PC-3 (cell line): ENCODE measurements around the gene ANKS1A. TPM values are rescaled to one million over a fixed set of nuclear protein-coding genes. Genes with fewer than 3 reads are reported as not detected.

ENCODE experiments used
- ATAC-seq: fragments of 200-7000 bp; cut with Tn5 transposase; 2 replicates; pipeline ENCODE4 v1.9.1; 2020; ENCODE audit warnings: mild to moderate bottlenecking, moderate library complexity
- BruUV-seq: library from RNA; stranded (reverse); fragments of 400-500 nt; replicated peaks from 2 replicates; lab custom pipeline; 2021; lab: Mats Ljungman, UMichigan
- CTCF ChIA-PET: fragments of 300-600 bp; sonication (Branson Sonifier 250); formaldehyde crosslinking; loops from one replicate; lab custom pipeline; 2022; ENCODE audit warnings: antibody characterized with exemption; lab: Charles Lee
- POLR2A ChIA-PET: fragments of 300-600 bp; sonication (Branson Sonifier 250); formaldehyde crosslinking; loops from one replicate; lab custom pipeline; 2022; ENCODE audit warnings: antibody characterized with exemption; ENCODE audit not compliant: unreplicated experiment; lab: Charles Lee
- DNase-seq: peaks from one replicate; pipeline ENCODE4 v3.0.0-alpha.2; 2015
- H2AFZ ChIP-seq: fragments of 300-600 bp; sonication (generic); 2 replicates; pipeline ENCODE4 v1.6.0; 2016; ENCODE audit warnings: antibody characterized with exemption, low read length
- H3F3A ChIP-seq: fragments of 300-600 bp; sonication (generic); one replicate; pipeline ENCODE4 v1.6.0; 2017; ENCODE audit warnings: antibody characterized with exemption, low read length, control low read depth, mild to moderate bottlenecking; ENCODE audit not compliant: unreplicated experiment
- H3K27ac ChIP-seq: fragments of 300-600 bp; sonication (generic); 2 replicates; pipeline ENCODE4 v1.5.1; 2016; ENCODE audit warnings: mild to moderate bottlenecking, low read length
- H3K27me3 ChIP-seq: fragments of 300-600 bp; sonication (generic); 2 replicates; pipeline ENCODE4 v1.6.1; 2016; ENCODE audit warnings: low read length, mixed read lengths
- H3K36me3 ChIP-seq: fragments of 300-600 bp; sonication (generic); 2 replicates; pipeline ENCODE4 v1.6.1; 2016; ENCODE audit warnings: low read depth, mixed run types, low read length, mixed read lengths
- H3K4me1 ChIP-seq: fragments of 300-600 bp; sonication (generic); 2 replicates; pipeline ENCODE4 v1.5.1; 2016; ENCODE audit warnings: low read length; ENCODE audit not compliant: insufficient read depth
- H3K4me2 ChIP-seq: fragments of 300-600 bp; sonication (generic); 2 replicates; pipeline ENCODE4 v1.6.0; 2016; ENCODE audit warnings: low read length
- H3K4me3 ChIP-seq: fragments of 300-600 bp; sonication (generic); 2 replicates; pipeline ENCODE4 v1.5.1; 2016; ENCODE audit warnings: mild to moderate bottlenecking, low read length, mixed read lengths
- H3K79me2 ChIP-seq: fragments of 300-600 bp; sonication (generic); 2 replicates; pipeline ENCODE4 v1.6.1; 2017; ENCODE audit warnings: low read length, mixed read lengths
- H3K9ac ChIP-seq: fragments of 300-600 bp; sonication (generic); 2 replicates; pipeline ENCODE4 v1.6.0; 2016; ENCODE audit warnings: mild to moderate bottlenecking, low read length
- H3K9me2 ChIP-seq: fragments of 300-600 bp; sonication (generic); replicated peaks from 2 replicates; pipeline ENCODE4 v1.6.1; 2016; ENCODE audit warnings: mixed run types, low read length, mixed read lengths
- H3K9me3 ChIP-seq: fragments of 300-600 bp; sonication (generic); 2 replicates; pipeline ENCODE4 v1.6.1; 2016; ENCODE audit warnings: low read length, mixed read lengths
- H4K20me1 ChIP-seq: fragments of 300-600 bp; sonication (generic); 2 replicates; pipeline ENCODE4 v1.6.1; 2016; ENCODE audit warnings: low read length, mixed read lengths
- CTCF ChIP-seq: fragments of 300-600 bp; sonication (generic); conservative IDR thresholded peaks from 2 replicates; pipeline ENCODE4 v1.5.1; 2017; ENCODE audit warnings: antibody characterized with exemption, low read depth, mild to moderate bottlenecking, low read length
- EZH2 ChIP-seq: fragments of 300-600 bp; sonication (generic); IDR thresholded peaks from one replicate; pipeline ENCODE4 v1.6.1; 2017; ENCODE audit warnings: antibody characterized with exemption, mild to moderate bottlenecking, low read length; ENCODE audit not compliant: unreplicated experiment
- EZH2phosphoT487 ChIP-seq: fragments of 300-600 bp; sonication (generic); IDR thresholded peaks from 2 replicates; pipeline ENCODE4 v1.6.1; 2018; ENCODE audit warnings: mild to moderate bottlenecking, antibody characterized with exemption, low read length, borderline replicate concordance
- intact Hi-C: fragments of 100-400 bp; cut with micrococcal nuclease; formaldehyde crosslinking; loops from 2 replicates; pipeline ENCODE4 v1.9.0; 2023
- total RNA-seq: library from RNA; depleted of rRNA; stranded (reverse); fragments of >200 nt; gene quantifications from 2 replicates; pipeline ENCODE4 v1.2.3, GENCODE V29; 2014

The ANKS1A gene
- total RNA-seq, 1 experiment from 2014 or later = 18.8 TPM

DNA sequence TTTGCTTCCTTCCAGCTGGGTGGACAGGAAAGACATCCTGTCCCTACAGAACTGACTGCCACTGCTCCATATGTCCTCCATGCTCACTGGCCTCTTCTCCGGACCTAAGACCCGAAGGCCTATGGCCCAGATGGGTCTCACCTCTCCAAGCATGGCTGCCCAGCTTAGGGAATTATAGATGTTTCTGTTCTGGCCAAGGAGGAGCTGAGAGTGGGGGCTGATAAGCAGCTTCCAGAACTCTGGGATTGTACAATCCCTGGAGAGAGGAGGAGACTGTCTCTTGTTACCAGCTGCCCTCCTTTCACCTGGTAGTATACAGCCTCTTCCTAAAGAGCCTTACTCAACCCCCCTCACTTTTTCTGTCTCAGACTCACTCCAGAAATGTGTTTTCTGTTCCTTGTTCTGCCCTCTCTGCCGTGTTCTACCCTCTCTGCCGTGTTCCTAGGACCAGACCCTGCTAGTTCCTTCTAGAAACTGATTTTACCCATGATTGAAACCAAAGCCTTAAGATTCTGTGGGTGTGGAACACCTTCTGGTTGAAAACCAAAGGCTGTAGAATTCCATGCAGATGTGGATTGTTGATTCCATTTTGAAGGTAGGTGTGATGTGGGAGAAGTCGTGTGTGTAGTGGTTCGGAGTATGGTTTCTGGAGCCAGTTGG lies 28.7 kb downstream of the ANKS1A start:
- no peaks in the 10 kb centered on the region for H3K9me3 ChIP-seq
- peaks cover 4% of the 10 kb centered on the region for H3F3A ChIP-seq
- TF ChIP-seq CTCF (no peak), EZH2phosphoT487 (no peak), EZH2 (no peak)
- no peaks in the 10 kb centered on the region for H3K27me3 ChIP-seq
- H4K20me1 ChIP-seq = peaks cover 6% of the 10 kb centered on the region
- H3K9ac ChIP-seq = no peak overlapping the region
- ChIA-PET POLR2A (no interaction called here), CTCF (no interaction called here)
- no peak overlapping the region for H3K4me2 ChIP-seq
- H3K27ac ChIP-seq = no peak overlapping the region
- H3K79me2 ChIP-seq = peaks cover 49% of the 10 kb centered on the region
- H3K4me3 ChIP-seq = no peak overlapping the region
- no peak overlapping the region for H2AFZ ChIP-seq
- peaks cover 32% of the 10 kb centered on the region for H3K4me1 ChIP-seq
- no peaks in the 10 kb centered on the region for H3K9me2 ChIP-seq
- ATAC-seq (no peak), DNase-seq (no peak)
- intact Hi-C loops = no loop called here
- peaks cover 4% of the 10 kb centered on the region; the same call in 1 of the 2 replicates for H3K36me3 ChIP-seq
- no TSS peak for BruUV-seq

DNA sequence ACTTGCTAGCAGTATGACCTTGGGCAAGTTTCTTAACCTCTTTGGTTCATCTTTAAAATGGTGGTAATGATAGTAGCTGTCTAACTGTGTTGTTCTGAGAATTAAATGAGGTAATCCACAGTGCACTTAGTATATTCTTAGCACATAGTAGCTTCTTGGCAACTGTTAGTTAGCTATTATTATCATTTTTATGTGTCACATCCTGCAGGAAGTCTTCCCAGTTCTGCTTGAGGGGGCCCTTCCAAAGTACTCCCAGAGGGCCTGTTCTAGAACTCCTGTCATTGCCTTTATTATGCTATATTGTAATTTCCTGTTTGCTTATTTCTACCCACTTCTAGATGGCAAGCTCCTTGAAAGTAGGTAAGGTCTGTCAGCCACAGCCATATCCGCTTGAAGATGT lies 30.6 kb downstream of the ANKS1A start:
- no peak overlapping the region for H2AFZ ChIP-seq
- H3K36me3 ChIP-seq = peaks cover 4% of the 10 kb centered on the region; the same call in 1 of the 2 replicates
- intact Hi-C loops = no loop called here
- no peak overlapping the region for H3K4me2 ChIP-seq
- 0 out of 2 replicates have a peak, but pooled peaks have one; percentile 23 for ATAC-seq
- no peak overlapping the region for H3K9ac ChIP-seq
- no TSS peak for BruUV-seq
- H3K9me3 ChIP-seq = no peaks in the 10 kb centered on the region
- no peak overlapping the region for H3K27ac ChIP-seq
- H3K79me2 ChIP-seq = peaks cover 34% of the 10 kb centered on the region
- no peaks in the 10 kb centered on the region for H3K9me2 ChIP-seq
- peaks cover 19% of the 10 kb centered on the region for H3K4me1 ChIP-seq
- POLR2A ChIA-PET = no interaction called here
- H3K4me3 ChIP-seq = no peak overlapping the region
- no peaks in the 10 kb centered on the region for H3F3A ChIP-seq
- no peak for TF ChIP-seq CTCF
- no peak for TF ChIP-seq EZH2phosphoT487
- TF ChIP-seq EZH2 = no peak
- DNase-seq = peak; percentile 24
- no peaks in the 10 kb centered on the region for H4K20me1 ChIP-seq
- CTCF ChIA-PET = no interaction called here
- H3K27me3 ChIP-seq = no peaks in the 10 kb centered on the region

- Histone ChIP-seq H2AFZ (no peak overlapping the region), H3K27me3 (no peaks in the 10 kb centered on the region), H3K27ac (no peak overlapping the region), H3K9me2 (no peaks in the 10 kb centered on the region), H4K20me1 (no peaks in the 10 kb centered on the region), H3K9me3 (no peaks in the 10 kb centered on the region), H3K9ac (no peak overlapping the region), H3K4me3 (no peak overlapping the region), H3K4me2 (no peak overlapping the region), H3K4me1 (peaks cover 16% of the 10 kb centered on the region), H3K79me2 (peaks cover 29% of the 10 kb centered on the region), H3K36me3 (peaks cover 4% of the 10 kb centered on the region; the same call in 1 of the 2 replicates), H3F3A (no peaks in the 10 kb centered on the region)
- ATAC-seq (no peak), DNase-seq (no peak)
- intact Hi-C loops = no loop called here
- BruUV-seq = no TSS peak
- POLR2A ChIA-PET = no interaction called here
- TF ChIP-seq EZH2phosphoT487 (no peak), CTCF (no peak), EZH2 (no peak)
- CTCF ChIA-PET = no interaction called here
These were observed 31.0 kb downstream of the ANKS1A start for GRCh38 chr6:34920097-34920496.
